Activated naive CD8-positive, alpha-beta T cell (primary cell): Measurements from ENCODE around the gene BTBD2.
A peak's percentile ranks its signal among the peaks of the same experiment; 100 is the strongest.

Source experiments
- H3K27ac Mint-ChIP-seq: one replicate; pipeline ENCODE4 v1.8.0; 2021; ENCODE audit warnings: mixed read lengths
- H3K27me3 Mint-ChIP-seq: one replicate; pipeline ENCODE4 v1.8.0; 2021; ENCODE audit warnings: mixed read lengths
- H3K36me3 Mint-ChIP-seq: one replicate; pipeline ENCODE4 v1.8.0; 2021; ENCODE audit warnings: mixed read lengths
- H3K4me1 Mint-ChIP-seq: one replicate; pipeline ENCODE4 v1.8.0; 2021; ENCODE audit warnings: low read depth, mixed read lengths
- H3K4me3 Mint-ChIP-seq: one replicate; pipeline ENCODE4 v1.8.0; 2021; ENCODE audit warnings: mild to moderate bottlenecking, mixed read lengths
- H3K9me3 Mint-ChIP-seq: one replicate; pipeline ENCODE4 v1.8.0; 2021; ENCODE audit warnings: low read depth, mixed read lengths

Gene BTBD2

DNA sequence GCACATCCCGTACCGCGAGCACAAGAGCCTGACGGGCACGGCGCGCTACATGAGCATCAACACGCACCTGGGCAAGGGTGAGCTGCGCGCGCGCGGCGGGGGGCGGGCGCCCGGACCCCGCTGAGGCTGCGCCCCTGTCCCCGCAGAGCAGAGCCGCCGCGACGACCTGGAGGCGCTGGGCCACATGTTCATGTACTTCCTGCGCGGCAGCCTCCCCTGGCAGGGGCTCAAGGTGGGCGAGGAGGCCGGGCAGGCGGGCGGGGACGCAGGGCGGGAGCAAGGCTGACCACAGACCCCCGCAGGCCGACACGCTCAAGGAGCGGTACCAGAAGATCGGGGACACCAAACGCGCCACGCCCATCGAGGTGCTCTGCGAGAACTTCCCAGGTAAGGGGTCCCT lies 36.5 kb downstream of the BTBD2 start:
- no peaks in the 10 kb centered on the region for H3K9me3 Mint-ChIP-seq
- no peak overlapping the region for H3K4me3 Mint-ChIP-seq
- no peaks in the 10 kb centered on the region for H3K27me3 Mint-ChIP-seq
- H3K27ac Mint-ChIP-seq = no peak overlapping the region
- H3K4me1 Mint-ChIP-seq = no peaks in the 10 kb centered on the region
- H3K36me3 Mint-ChIP-seq = peaks cover 2% of the 10 kb centered on the region

DNA sequence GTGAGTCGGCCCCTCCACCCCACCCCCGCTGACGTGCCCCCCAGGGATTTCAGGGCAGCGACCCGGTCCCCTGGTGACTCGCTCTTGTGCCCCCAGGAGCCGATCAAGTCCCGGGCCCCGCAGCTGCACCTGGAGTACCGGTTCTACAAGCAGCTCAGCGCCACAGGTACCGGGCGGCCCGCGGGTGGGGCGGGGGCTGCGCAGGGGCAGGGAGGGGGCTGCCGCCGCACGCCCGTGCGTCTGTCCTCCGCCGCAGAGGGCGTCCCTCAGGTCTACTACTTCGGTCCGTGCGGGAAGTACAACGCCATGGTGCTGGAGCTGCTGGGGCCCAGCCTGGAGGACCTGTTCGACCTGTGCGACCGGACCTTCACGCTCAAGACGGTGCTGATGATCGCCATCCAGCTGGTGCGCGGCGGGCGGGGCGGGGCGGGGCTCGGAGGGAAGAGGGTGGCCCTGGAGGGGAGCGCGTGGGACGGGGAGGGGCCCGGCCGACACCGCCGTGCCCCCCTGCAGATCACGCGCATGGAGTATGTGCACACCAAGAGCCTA lies 37.1 kb downstream of the BTBD2 start:
- H3K27ac Mint-ChIP-seq = no peak overlapping the region
- no peak overlapping the region for H3K4me3 Mint-ChIP-seq
- peaks cover 1% of the 10 kb centered on the region for H3K36me3 Mint-ChIP-seq
- H3K9me3 Mint-ChIP-seq = no peaks in the 10 kb centered on the region
- no peaks in the 10 kb centered on the region for H3K27me3 Mint-ChIP-seq
- H3K4me1 Mint-ChIP-seq = peaks cover 2% of the 10 kb centered on the region

DNA sequence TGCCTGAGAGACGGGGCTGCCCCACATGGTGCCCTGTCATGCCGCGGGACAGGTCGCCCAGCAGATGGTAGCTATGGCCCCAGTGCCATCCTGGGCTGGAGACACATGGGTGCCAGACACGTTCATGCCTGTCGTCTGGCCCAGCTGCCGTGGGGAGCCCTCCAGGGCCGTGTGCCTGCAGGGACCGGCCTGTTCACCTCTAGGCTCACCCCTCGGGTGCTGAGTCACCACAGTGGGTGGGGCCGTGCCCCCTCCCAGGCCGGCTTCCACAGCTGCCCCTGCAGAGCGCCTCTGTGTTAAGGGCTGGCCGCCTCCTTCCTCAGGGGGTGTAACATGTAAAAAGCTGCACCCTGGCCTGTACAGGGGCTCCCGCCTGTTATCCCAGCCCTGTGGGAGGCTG lies 38.4 kb downstream of the BTBD2 start:
- H3K9me3 Mint-ChIP-seq = no peaks in the 10 kb centered on the region
- no peaks in the 10 kb centered on the region for H3K36me3 Mint-ChIP-seq
- H3K27ac Mint-ChIP-seq = no peak overlapping the region
- H3K4me1 Mint-ChIP-seq = peaks cover 6% of the 10 kb centered on the region
- H3K27me3 Mint-ChIP-seq = no peaks in the 10 kb centered on the region
- H3K4me3 Mint-ChIP-seq = no peak overlapping the region

DNA sequence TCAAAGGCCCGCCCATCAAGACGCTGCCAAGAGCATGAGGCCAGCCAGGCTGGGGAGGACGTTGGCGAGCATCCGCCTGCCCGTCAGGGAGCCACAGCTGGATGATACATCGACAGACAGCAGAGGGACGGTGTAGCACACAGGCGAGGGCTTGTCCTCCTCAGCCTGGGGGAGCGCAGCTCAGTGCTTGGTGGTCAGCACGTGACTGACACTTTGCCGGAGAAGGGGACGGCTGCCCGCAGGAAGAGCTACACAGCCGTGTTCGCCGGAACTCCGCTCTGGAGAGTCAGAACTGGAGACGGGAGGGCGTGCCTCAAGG lies 40.4 kb downstream of the BTBD2 start:
- Mint-ChIP-seq H3K4me1 (peaks cover 6% of the 10 kb centered on the region), H3K27me3 (no peaks in the 10 kb centered on the region), H3K36me3 (no peaks in the 10 kb centered on the region), H3K4me3 (no peak overlapping the region), H3K27ac (no peak overlapping the region), H3K9me3 (no peaks in the 10 kb centered on the region)

DNA sequence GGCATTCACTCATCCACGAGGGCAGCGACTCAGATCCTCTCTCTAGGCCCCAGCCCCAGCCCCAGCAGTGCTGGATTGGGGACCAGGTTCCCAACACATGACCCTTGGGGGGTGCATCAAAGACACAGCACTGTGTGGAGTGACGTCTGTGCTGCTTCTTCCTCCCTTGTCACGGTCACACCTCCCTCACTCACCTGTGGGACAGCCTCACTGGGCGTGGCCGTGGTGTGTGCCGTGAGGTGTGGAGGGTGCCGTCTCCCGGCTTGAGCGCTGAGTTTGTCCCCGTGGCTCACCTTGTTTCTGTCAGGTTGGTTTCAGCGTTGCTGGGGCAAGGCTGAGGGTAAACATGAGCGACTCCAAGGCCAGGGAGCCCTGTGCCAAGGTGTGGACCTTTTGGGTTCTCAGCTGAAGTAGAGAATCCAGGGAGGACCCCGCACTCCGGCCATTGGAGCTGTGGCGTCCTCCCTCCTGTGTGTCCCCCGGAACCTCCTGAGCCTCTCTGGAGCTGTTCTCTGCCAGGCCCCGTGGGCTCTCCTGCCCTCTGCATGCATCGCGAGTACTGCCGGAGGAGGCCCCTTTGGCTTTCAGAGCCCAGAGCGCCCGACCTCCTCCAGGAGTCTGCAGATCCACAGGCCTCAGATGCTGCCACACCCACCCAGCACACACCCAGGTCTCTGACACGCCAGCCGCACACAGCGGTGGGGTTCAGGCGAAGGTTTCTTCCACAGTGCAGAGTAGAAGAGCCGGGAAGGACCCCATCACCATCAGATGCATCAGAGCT lies 40.9 kb downstream of the BTBD2 start:
- Mint-ChIP-seq H3K4me1 (peaks cover 6% of the 10 kb centered on the region), H3K27ac (no peak overlapping the region), H3K27me3 (no peaks in the 10 kb centered on the region), H3K36me3 (no peaks in the 10 kb centered on the region), H3K9me3 (no peaks in the 10 kb centered on the region), H3K4me3 (no peak overlapping the region)

DNA sequence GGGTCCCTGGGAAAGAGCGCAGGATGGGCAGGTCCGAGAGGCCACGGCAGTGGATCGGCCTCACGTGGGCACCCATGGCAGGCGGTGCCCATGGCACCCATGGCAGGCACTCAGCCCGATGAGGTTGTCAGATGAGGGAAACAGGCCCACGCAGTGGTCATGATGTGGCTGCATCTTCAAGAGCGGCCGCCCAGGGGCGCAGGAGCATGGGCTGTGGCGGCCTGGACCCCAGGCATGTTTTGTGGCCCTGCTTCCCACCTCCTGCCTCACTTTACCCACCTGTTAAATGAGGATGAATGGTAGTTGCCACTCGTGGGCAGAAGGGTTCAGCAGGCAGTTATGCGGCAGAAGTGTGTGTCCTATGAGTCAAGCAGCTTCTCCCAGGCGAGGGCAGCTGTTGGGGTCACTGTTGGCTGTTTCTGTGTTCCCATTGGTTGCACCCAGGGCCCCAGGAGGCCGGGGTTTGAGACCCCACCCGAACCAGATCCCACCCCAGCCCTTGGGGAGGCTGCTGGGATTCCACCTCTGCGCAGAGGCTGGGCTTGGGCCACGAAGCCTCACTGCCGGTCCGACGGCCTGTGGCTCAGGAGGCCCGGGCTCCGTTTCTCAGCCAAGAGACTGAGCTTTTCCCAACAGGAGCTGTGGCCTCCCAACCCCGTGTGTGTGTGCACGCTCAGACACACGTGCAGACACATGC lies 44.6 kb downstream of the BTBD2 start:
- no peak overlapping the region for H3K27ac Mint-ChIP-seq
- no peaks in the 10 kb centered on the region for H3K9me3 Mint-ChIP-seq
- H3K27me3 Mint-ChIP-seq = no peaks in the 10 kb centered on the region
- no peaks in the 10 kb centered on the region for H3K36me3 Mint-ChIP-seq
- no peak overlapping the region for H3K4me3 Mint-ChIP-seq
- H3K4me1 Mint-ChIP-seq = peaks cover 18% of the 10 kb centered on the region

DNA sequence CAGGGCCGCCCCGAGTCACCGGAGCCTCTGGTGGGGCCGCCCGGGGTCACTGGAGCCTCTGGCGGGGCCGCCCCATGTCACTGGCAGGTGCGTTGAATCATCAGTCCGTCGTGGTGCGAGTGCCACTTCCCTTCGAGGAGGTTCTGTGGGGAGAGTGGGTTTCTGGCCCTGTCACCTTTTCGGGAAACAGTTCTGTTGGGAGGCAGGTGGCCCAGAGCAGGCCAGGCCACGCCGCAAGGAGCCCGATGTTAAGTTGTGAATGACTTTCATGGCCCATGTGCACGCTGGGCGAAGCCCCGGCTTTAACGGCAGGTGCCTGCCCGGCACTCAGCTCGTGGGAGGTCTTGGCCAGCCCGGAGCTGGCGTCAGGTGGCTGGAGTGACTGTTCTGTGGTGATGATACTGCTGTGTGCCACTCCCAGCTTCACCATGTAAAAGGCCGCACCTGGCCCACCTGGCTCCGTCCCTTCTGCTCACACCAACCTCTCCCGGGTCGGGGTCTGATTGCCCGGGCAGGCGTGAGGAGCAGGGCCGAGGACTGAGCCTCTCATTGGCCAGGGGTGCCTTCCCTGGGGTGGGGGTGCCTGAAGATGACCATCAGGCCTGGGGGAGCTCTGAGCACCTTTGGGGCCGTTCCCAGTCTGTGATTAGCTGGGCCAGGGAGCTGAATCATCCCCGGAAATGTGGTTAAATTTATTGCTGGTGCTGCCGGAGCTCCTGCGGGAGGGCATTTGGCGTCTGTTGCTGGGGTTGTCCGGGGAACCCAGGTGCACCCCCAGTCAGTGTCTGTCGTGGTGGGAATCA lies 45.3 kb downstream of the BTBD2 start:
- H3K4me3 Mint-ChIP-seq = no peak overlapping the region
- H3K9me3 Mint-ChIP-seq = no peaks in the 10 kb centered on the region
- no peaks in the 10 kb centered on the region for H3K27me3 Mint-ChIP-seq
- no peaks in the 10 kb centered on the region for H3K36me3 Mint-ChIP-seq
- peaks cover 23% of the 10 kb centered on the region for H3K4me1 Mint-ChIP-seq
- H3K27ac Mint-ChIP-seq = no peak overlapping the region

DNA sequence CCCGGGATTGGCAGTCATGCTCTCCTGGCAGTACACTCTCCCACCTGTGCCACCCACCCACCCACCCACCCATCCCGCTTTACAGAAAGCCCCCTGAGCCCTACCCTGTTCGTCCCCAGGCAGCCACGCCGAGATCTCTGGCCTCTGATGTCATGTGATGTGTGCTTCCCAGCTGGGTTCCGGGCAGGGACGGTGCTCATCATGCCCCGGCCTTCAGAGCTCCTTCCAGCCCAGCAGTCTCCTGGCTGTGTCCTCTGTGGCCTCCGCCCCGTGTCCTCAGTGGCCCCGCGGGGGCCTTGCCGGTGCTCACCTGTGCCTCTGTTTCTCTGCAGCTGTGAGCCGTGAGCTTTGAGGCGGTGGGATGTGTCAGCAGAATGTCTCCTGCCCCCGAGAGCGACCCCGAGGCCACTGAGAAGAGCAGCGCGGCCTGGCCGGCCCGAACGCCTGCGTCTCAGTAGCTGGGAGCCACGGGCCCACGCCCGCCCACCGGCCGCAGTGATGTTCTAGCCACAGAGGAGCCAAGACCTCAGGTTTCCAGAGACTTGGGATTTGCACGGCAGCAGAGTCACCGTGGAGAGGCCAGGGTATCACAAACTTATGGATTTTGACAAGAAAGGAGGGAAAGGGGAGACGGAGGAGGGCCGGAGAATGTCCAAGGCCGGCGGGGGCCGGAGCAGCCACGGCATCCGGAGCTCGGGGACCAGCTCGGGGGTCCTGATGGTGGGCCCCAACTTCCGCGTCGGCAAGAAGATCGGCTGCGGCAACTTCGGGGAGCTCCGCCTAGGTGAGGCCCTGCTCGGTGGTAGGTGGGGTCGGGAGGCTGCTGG lies 46.1 kb downstream of the BTBD2 start:
- Mint-ChIP-seq H3K4me3 (no peak overlapping the region), H3K4me1 (peaks cover 23% of the 10 kb centered on the region), H3K36me3 (no peaks in the 10 kb centered on the region), H3K27me3 (no peaks in the 10 kb centered on the region), H3K27ac (no peak overlapping the region), H3K9me3 (no peaks in the 10 kb centered on the region)

DNA sequence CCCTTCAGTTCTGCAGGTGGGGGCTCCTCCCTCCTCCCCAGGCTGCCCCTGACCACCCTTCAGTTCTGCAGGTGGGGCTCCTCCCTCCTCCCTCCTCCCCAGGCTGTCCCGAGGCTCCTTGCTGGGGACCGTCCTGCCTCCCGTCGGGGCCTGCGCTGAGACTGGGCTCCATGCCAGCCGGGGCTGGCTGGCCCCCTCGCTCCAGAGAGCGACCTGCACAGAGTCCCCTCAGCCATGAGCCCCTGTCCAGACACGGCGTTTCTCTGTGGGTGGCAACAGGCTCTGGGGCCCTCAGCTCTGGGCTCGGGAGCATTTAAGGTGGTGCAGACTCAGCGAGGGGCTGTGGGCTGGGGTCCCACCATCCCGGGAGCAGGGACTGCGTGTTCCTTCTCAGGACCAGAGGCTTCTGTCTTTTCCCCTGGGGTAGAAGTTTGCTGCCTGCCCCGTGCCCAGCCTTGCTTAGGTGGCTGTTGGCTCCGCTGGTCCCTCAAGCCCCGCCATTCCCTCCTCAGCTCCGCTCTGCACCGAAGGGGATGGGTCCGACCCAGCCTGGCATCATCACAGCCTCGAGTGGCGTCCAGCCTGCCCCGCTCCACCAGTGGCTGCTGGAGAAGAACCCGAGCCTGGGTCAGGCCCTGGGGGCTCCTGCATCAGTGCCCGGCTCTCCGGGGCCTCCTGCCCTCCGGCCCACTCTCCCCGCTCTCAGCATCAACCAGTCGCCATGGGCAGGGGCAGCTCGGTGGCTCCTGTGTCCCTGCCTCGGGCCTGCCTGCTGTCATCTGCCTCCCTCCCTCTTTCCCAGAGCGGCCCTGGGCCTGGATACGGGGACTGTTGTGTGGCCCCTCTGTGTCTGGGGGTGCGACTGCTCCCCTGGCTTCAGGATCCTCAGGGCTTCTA lies 47.0 kb downstream of the BTBD2 start:
- Mint-ChIP-seq H3K27ac (no peak overlapping the region), H3K4me3 (no peak overlapping the region), H3K4me1 (peaks cover 21% of the 10 kb centered on the region), H3K9me3 (no peaks in the 10 kb centered on the region), H3K27me3 (no peaks in the 10 kb centered on the region), H3K36me3 (no peaks in the 10 kb centered on the region)

DNA sequence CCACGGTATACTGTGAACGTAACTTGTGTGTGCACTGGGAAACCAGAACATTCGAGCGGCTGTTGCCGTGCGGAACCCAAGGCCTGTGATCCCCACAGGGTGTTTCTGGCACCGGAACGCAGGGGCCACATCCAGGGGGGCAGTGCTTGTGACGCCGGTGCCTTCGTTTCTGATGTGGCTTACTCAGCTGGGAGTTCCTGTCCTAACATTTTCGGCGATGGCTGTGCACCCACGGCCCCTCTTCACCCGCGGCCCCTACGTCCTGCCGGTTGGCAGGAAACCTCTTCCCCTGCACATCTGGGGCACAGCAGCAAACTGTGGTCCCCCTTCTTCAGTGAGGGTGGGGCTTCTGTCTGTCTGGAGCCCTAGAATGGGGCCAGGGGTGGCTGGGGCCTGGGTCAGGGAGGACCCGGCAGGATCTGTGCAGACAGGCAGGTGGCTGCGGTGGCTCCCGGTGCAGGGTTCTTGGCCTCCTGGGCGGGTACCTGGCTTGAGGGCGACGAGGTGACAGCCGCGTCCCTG lies 48.4 kb downstream of the BTBD2 start:
- Mint-ChIP-seq H3K27ac (peak overlapping the region; percentile 73), H3K4me1 (peaks cover 17% of the 10 kb centered on the region), H3K9me3 (no peaks in the 10 kb centered on the region), H3K36me3 (no peaks in the 10 kb centered on the region), H3K27me3 (no peaks in the 10 kb centered on the region), H3K4me3 (peak overlapping the region; percentile 63)

DNA sequence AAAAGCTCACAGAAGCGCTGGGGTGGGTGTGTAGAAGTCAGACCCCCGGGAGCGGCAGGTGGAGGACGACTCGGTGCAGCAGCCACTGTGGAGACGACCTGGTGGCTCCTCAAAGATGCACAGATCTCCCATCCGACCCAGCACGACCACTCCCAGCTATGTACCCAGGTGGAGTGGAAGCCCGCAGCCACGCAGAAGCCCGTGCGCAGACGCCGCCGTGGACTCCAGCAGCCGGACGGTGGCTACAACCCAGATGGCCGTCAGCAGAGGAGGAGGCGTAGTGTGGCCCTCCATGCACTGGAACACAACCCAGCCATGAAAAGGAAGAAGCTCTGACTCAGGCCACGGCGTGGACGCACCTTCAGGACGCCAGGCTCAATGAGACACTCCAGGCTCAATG lies 52.8 kb downstream of the BTBD2 start:
- Mint-ChIP-seq H3K27ac (no peak overlapping the region), H3K4me3 (no peak overlapping the region), H3K4me1 (peaks cover 22% of the 10 kb centered on the region), H3K36me3 (no peaks in the 10 kb centered on the region), H3K27me3 (no peaks in the 10 kb centered on the region), H3K9me3 (no peaks in the 10 kb centered on the region)

DNA sequence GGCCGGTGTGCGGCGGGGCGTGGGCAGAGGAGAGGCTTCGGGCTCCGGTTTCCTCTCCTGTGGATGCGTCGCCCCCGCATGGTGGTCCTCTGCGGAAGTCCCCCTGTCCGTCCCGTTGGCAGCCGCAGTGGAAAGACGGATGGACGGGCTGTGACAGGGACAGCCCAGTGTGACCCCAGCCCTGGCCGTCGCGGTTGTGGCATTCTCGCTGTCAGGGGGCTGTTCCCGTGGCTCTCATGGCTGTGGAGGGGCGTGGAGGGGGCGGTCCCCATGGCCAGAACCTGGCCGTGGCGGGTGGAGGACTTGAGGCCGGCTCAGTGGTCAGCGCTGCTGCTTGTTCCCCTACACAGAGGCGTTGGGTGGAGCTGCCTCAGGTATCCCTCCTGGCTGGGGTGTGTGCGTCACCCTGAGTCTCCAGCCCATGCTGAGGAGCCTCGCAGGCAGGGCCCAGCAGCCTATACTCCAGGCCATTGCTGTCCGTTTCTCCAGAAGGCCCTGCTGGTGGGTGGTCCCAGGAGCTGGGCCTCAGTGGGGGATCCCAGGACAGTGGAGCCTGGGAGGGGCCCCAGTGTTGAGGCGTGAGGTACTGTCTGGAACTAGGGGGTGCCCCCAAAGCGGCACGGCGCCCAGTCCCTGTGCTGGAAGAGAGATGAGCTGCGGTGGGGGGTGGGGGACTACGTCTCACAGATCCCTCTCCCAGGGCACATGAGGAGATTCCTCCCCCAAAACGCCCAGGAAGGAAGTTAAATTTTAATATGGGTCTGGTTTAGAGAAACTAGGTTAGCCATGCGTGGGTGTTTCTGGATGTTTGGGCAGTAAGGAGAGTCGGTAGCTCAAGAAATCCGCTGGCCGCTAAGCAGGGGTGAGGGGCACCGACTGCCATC lies 54.3 kb downstream of the BTBD2 start:
- H3K27me3 Mint-ChIP-seq = no peaks in the 10 kb centered on the region
- H3K4me1 Mint-ChIP-seq = peaks cover 18% of the 10 kb centered on the region
- no peak overlapping the region for H3K4me3 Mint-ChIP-seq
- no peaks in the 10 kb centered on the region for H3K9me3 Mint-ChIP-seq
- H3K27ac Mint-ChIP-seq = no peak overlapping the region
- H3K36me3 Mint-ChIP-seq = no peaks in the 10 kb centered on the region
